ENCODE measurements around the gene RAMACL.

The RAMACL gene

DNA sequence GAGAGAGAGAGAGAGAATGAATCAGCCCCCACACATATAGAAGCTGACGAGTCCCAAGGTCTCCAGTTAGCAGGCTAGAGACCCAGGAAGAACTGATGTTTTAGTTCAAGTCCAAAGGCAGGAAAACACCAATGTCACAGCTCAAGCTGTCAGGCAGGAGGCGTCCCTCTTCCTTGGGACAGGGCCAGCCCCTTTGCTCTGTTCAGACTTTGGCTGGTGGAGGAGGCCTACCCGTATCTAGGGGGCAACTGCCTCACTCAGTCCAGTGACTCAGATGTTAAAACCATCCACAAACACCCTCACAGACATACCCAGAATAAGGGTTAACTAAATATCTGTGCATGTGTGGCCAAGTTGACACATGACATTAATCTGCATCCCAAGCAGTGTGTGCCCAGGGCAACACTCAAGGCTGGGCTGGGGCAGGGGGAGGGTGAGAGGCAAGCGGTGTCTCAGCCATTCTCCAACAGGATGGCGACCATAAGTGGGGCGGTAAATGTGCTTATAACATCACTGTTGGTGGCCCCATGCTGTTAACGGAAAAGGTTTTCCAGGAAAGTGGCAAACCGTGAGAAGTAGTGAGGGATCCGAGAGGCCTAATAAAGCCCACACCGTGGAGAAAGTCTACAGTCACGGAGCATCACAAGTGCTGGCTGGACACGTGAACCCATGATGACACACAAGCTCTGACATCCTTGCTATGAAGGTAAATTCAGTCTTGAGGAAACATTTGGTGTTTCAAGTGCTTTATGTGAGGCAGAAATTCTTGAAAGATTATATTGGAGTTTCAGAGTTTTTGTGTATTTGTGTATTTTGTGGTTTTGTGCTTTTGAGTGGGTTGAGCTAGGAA is 28.1 kb downstream of the RAMACL start:
- TF ChIP-seq ZNF274 (IDR thresholded peaks at IDR 0.05; ENCODE audit: low read depth, low read length), result no peak
- no peak for TF ChIP-seq SUZ12 (IDR thresholded peaks at IDR 0.05; ENCODE audit: extremely low read depth, insufficient read depth, insufficient read length)
- no peak for TF ChIP-seq YY1 (IDR thresholded peaks at IDR 0.05; ENCODE audit: insufficient read depth, insufficient read length)
- no peak for DNase-seq (ENCODE audit: low read depth, low spot score)
- H3K9ac ChIP-seq (ENCODE audit: insufficient read length, low read depth), result no peak overlapping the region
- no peaks in the 10 kb centered on the region for H3K4me1 ChIP-seq (ENCODE audit: insufficient read depth, insufficient read length)
- H3K36me3 ChIP-seq (ENCODE audit: insufficient read depth, insufficient read length, low read length), result no peaks in the 10 kb centered on the region
- no peaks in the 10 kb centered on the region for H3K27me3 ChIP-seq (ENCODE audit: insufficient read depth, insufficient read length)
- H3K9me3 ChIP-seq (ENCODE audit: insufficient read depth, low read length), result no peaks in the 10 kb centered on the region
- no peak overlapping the region for H3K4me3 ChIP-seq (ENCODE audit: insufficient read length, low read depth)

GRCh38 chr6:166556863-166557322 is 29.6 kb downstream of the RAMACL start:
- Histone ChIP-seq H3K4me1 (ENCODE audit: insufficient read depth, insufficient read length) (peaks cover 2% of the 10 kb centered on the region), H3K36me3 (ENCODE audit: insufficient read depth, insufficient read length, low read length) (no peaks in the 10 kb centered on the region), H3K9me3 (ENCODE audit: insufficient read depth, low read length) (no peaks in the 10 kb centered on the region), H3K27me3 (ENCODE audit: insufficient read depth, insufficient read length) (no peaks in the 10 kb centered on the region), H3K4me3 (ENCODE audit: insufficient read length, low read depth) (no peak overlapping the region), H3K9ac (ENCODE audit: insufficient read length, low read depth) (no peak overlapping the region)
- TF ChIP-seq ZNF274 (IDR thresholded peaks at IDR 0.05; ENCODE audit: low read depth, low read length) (no peak), YY1 (IDR thresholded peaks at IDR 0.05; ENCODE audit: insufficient read depth, insufficient read length) (no peak), SUZ12 (IDR thresholded peaks at IDR 0.05; ENCODE audit: extremely low read depth, insufficient read depth, insufficient read length) (no peak)
- DNase-seq (ENCODE audit: low read depth, low spot score), result no peak

GRCh38 chr6:166556336-166556735 is 30.1 kb downstream of the RAMACL start:
- Histone ChIP-seq H3K4me1 (ENCODE audit: insufficient read depth, insufficient read length) (peaks cover 2% of the 10 kb centered on the region), H3K4me3 (ENCODE audit: insufficient read length, low read depth) (no peak overlapping the region), H3K27me3 (ENCODE audit: insufficient read depth, insufficient read length) (no peaks in the 10 kb centered on the region), H3K9me3 (ENCODE audit: insufficient read depth, low read length) (no peaks in the 10 kb centered on the region), H3K9ac (ENCODE audit: insufficient read length, low read depth) (no peak overlapping the region), H3K36me3 (ENCODE audit: insufficient read depth, insufficient read length, low read length) (no peaks in the 10 kb centered on the region)
- DNase-seq (ENCODE audit: low read depth, low spot score), result no peak
- TF ChIP-seq YY1 (IDR thresholded peaks at IDR 0.05; ENCODE audit: insufficient read depth, insufficient read length) (no peak), ZNF274 (IDR thresholded peaks at IDR 0.05; ENCODE audit: low read depth, low read length) (no peak), SUZ12 (IDR thresholded peaks at IDR 0.05; ENCODE audit: extremely low read depth, insufficient read depth, insufficient read length) (no peak)

- TF ChIP-seq SUZ12 (IDR thresholded peaks at IDR 0.05; ENCODE audit: extremely low read depth, insufficient read depth, insufficient read length) (no peak), YY1 (IDR thresholded peaks at IDR 0.05; ENCODE audit: insufficient read depth, insufficient read length) (no peak), ZNF274 (IDR thresholded peaks at IDR 0.05; ENCODE audit: low read depth, low read length) (no peak)
- no peaks in the 10 kb centered on the region for H3K27me3 ChIP-seq (ENCODE audit: insufficient read depth, insufficient read length)
- no peak for DNase-seq (ENCODE audit: low read depth, low spot score)
- H3K9ac ChIP-seq (ENCODE audit: insufficient read length, low read depth), result no peak overlapping the region
- no peaks in the 10 kb centered on the region for H3K36me3 ChIP-seq (ENCODE audit: insufficient read depth, insufficient read length, low read length)
- H3K9me3 ChIP-seq (ENCODE audit: insufficient read depth, low read length), result no peaks in the 10 kb centered on the region
- H3K4me1 ChIP-seq (ENCODE audit: insufficient read depth, insufficient read length), result peaks cover 2% of the 10 kb centered on the region
- H3K4me3 ChIP-seq (ENCODE audit: insufficient read length, low read depth), result no peak overlapping the region
Observed at GRCh38 chr6:166555086-166555485, 31.4 kb downstream of the RAMACL start.

DNA sequence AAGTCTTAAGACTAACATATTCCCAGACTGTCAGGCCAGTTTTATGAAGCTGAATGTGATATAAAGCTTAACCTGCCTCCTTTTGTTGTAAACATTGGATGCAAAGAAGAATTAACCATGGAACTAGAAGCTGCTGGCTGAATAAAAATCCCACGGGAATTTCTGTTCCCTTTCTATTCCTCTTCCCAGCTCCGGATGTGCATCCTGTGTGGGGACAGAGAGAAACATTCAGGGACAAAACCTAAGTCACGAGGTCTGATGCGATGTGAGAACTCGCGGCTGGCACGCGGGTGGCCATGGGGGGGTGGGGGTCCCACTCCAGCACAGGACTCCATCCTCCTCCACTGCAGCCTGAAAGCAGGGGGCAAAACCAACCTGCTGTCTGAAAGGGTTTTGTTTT is 32.2 kb downstream of the RAMACL start:
- no peak for DNase-seq (ENCODE audit: low read depth, low spot score)
- Histone ChIP-seq H3K9ac (ENCODE audit: insufficient read length, low read depth) (no peak overlapping the region), H3K9me3 (ENCODE audit: insufficient read depth, low read length) (no peaks in the 10 kb centered on the region), H3K4me3 (ENCODE audit: insufficient read length, low read depth) (no peak overlapping the region), H3K36me3 (ENCODE audit: insufficient read depth, insufficient read length, low read length) (no peaks in the 10 kb centered on the region), H3K4me1 (ENCODE audit: insufficient read depth, insufficient read length) (peaks cover 2% of the 10 kb centered on the region), H3K27me3 (ENCODE audit: insufficient read depth, insufficient read length) (no peaks in the 10 kb centered on the region)
- TF ChIP-seq YY1 (IDR thresholded peaks at IDR 0.05; ENCODE audit: insufficient read depth, insufficient read length) (no peak), ZNF274 (IDR thresholded peaks at IDR 0.05; ENCODE audit: low read depth, low read length) (no peak), SUZ12 (IDR thresholded peaks at IDR 0.05; ENCODE audit: extremely low read depth, insufficient read depth, insufficient read length) (no peak)

GRCh38 chr6:166553563-166554271 is 32.8 kb downstream of the RAMACL start:
- Histone ChIP-seq H3K9ac (ENCODE audit: insufficient read length, low read depth) (no peak overlapping the region), H3K4me1 (ENCODE audit: insufficient read depth, insufficient read length) (peaks cover 2% of the 10 kb centered on the region), H3K27me3 (ENCODE audit: insufficient read depth, insufficient read length) (no peaks in the 10 kb centered on the region), H3K4me3 (ENCODE audit: insufficient read length, low read depth) (no peak overlapping the region), H3K36me3 (ENCODE audit: insufficient read depth, insufficient read length, low read length) (no peaks in the 10 kb centered on the region), H3K9me3 (ENCODE audit: insufficient read depth, low read length) (no peaks in the 10 kb centered on the region)
- DNase-seq (ENCODE audit: low read depth, low spot score), result no peak
- TF ChIP-seq YY1 (IDR thresholded peaks at IDR 0.05; ENCODE audit: insufficient read depth, insufficient read length) (no peak), SUZ12 (IDR thresholded peaks at IDR 0.05; ENCODE audit: extremely low read depth, insufficient read depth, insufficient read length) (no peak), ZNF274 (IDR thresholded peaks at IDR 0.05; ENCODE audit: low read depth, low read length) (no peak)

DNA sequence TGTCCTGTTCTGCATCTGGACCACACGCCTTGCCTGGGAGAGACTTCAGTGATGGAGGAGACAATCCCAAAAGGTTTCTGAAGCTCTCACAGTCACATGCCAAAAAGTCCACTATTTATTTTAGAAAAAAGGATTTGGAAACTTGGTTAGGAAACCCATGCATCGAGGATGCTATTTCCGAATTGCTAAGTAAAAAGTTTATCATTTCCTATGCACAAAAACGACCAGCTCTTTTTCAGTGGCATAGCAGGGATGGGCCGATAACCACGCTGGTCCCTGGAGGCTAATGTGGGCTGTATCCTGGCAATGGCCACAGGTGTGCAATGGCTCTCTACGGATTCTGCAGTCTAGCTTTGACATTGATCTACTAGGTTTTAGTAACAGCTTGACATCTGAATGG is 33.9 kb downstream of the RAMACL start:
- Histone ChIP-seq H3K9me3 (ENCODE audit: insufficient read depth, low read length) (no peaks in the 10 kb centered on the region), H3K27me3 (ENCODE audit: insufficient read depth, insufficient read length) (no peaks in the 10 kb centered on the region), H3K36me3 (ENCODE audit: insufficient read depth, insufficient read length, low read length) (no peaks in the 10 kb centered on the region), H3K4me1 (ENCODE audit: insufficient read depth, insufficient read length) (peaks cover 2% of the 10 kb centered on the region), H3K9ac (ENCODE audit: insufficient read length, low read depth) (no peak overlapping the region), H3K4me3 (ENCODE audit: insufficient read length, low read depth) (no peak overlapping the region)
- no peak for DNase-seq (ENCODE audit: low read depth, low spot score)
- no peak for TF ChIP-seq YY1 (IDR thresholded peaks at IDR 0.05; ENCODE audit: insufficient read depth, insufficient read length)
- TF ChIP-seq ZNF274 (IDR thresholded peaks at IDR 0.05; ENCODE audit: low read depth, low read length), result no peak
- TF ChIP-seq SUZ12 (IDR thresholded peaks at IDR 0.05; ENCODE audit: extremely low read depth, insufficient read depth, insufficient read length), result no peak

Data from NT2/D1 (cell line).